GM19395 (cell line): ENCODE measurements around the gene CYP26C1.

ENCODE experiments used
- ATAC-seq: cut with Tn5 transposase; IDR thresholded peaks from one replicate; pipeline ENCODE4 v1.9.1; 2021; ENCODE audit warnings: mild to moderate bottlenecking, moderate library complexity; ENCODE audit not compliant: unreplicated experiment

The CYP26C1 gene

GRCh38 chr10:93063977-93064660, 3.5 kb downstream of the CYP26C1 start:
- no peak for ATAC-seq

- ATAC-seq, result no peak
Measured at GRCh38 chr10:93064874-93065660, 4.5 kb downstream of the CYP26C1 start.

GRCh38 chr10:93065675-93066543, 5.3 kb downstream of the CYP26C1 start:
- ATAC-seq, result no peak

- no peak for ATAC-seq
Measured at GRCh38 chr10:93066544-93066913, 5.9 kb downstream of the CYP26C1 start.

- no peak for ATAC-seq
Measured at GRCh38 chr10:93067443-93068365, 7.1 kb downstream of the CYP26C1 start.

- no peak for ATAC-seq
Measured at GRCh38 chr10:93068411-93069244, 8.0 kb downstream of the CYP26C1 start.

GRCh38 chr10:93069245-93069561, 8.6 kb downstream of the CYP26C1 start:
- no peak for ATAC-seq

- no peak for ATAC-seq
Measured at GRCh38 chr10:93070378-93071176, 10.0 kb downstream of the CYP26C1 start.

- no peak for ATAC-seq
Measured at GRCh38 chr10:93071177-93071472, 10.5 kb downstream of the CYP26C1 start.

GRCh38 chr10:93071674-93072224, 11.2 kb downstream of the CYP26C1 start:
- no peak for ATAC-seq

GRCh38 chr10:93072225-93072712, 11.7 kb downstream of the CYP26C1 start:
- no peak for ATAC-seq

GRCh38 chr10:93072713-93073538, 12.3 kb downstream of the CYP26C1 start:
- ATAC-seq, result no peak

- ATAC-seq, result no peak
Measured at GRCh38 chr10:93073539-93074146, 13.0 kb downstream of the CYP26C1 start, which contains the start of gene CYP26A1. Gene CYP26A1 (plus strand): TSS chr10:93073893. CDS start chr10:93073935, 42 bp downstream.

GRCh38 chr10:93074147-93074596, 13.6 kb downstream of the CYP26C1 start:
- no peak for ATAC-seq

GRCh38 chr10:93074597-93075368, 14.2 kb downstream of the CYP26C1 start:
- ATAC-seq, result no peak
